ENCODE data around the gene HSD11B2. TPM values are rescaled to one million over a fixed set of nuclear protein-coding genes. Genes with fewer than 3 reads are reported as not detected.

HSD11B2 gene
- total RNA-seq, 2 experiments from 2014 or later: not detected

DNA sequence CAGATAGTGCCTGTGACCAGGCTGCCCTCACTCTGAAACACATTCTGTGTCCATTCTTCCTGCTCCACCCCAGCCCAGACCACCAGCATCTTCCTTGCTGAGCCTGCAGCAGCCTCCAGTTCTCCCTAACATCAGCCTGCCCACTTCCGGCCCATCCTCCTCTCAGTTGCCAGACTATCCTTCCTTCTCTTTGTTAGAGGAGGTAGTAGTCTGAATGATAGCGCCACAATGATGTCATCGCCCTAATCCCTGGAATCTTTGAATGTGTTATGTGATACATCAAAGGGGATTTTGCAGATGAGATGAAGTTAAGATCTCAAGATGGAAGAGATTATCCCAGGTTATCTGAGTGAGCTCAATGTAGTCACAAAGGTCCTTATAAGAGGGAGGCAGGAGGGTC is 11.4 kb upstream of the HSD11B2 start:
- ChIA-PET CTCF (ENCODE audit: unreplicated experiment) (interaction anchor here (0.6 kb wide), 1 partner anchor 9 kb away, joined by 3 read pairs; no protein-coding TSS in a partner anchor), POLR2A (no interaction called here)
- Histone ChIP-seq H3K27ac (ENCODE audit: low read depth, low read length, poor library complexity, severe bottlenecking) (no peak overlapping the region), H3K36me3 (ENCODE audit: insufficient read depth, low read length) (no peaks in the 10 kb centered on the region), H3K9me3 (ENCODE audit: low read length) (no peaks in the 10 kb centered on the region), H3K9me2 (ENCODE audit: insufficient read depth, low read length) (no peaks in the 10 kb centered on the region), H3K4me2 (ENCODE audit: low read length) (no peak overlapping the region), H3K4me3 (ENCODE audit: low read depth, low read length, poor library complexity, severe bottlenecking) (no peak overlapping the region), H4K20me1 (ENCODE audit: insufficient read depth, low read length) (no peaks in the 10 kb centered on the region), H3K79me2 (ENCODE audit: insufficient read depth, low read depth, low read length) (no peaks in the 10 kb centered on the region), H2AFZ (ENCODE audit: low read length) (no peak overlapping the region), H3K4me1 (ENCODE audit: insufficient read depth, low read length, poor library complexity, severe bottlenecking) (no peaks in the 10 kb centered on the region)
- no TSS peak for BruUV-seq (replicated peaks)
- TF ChIP-seq EZH2phosphoT487 (IDR thresholded peaks at IDR 0.05; ENCODE audit: borderline replicate concordance, low read depth, low read length): no peak
- TF ChIP-seq, protein P1, sequence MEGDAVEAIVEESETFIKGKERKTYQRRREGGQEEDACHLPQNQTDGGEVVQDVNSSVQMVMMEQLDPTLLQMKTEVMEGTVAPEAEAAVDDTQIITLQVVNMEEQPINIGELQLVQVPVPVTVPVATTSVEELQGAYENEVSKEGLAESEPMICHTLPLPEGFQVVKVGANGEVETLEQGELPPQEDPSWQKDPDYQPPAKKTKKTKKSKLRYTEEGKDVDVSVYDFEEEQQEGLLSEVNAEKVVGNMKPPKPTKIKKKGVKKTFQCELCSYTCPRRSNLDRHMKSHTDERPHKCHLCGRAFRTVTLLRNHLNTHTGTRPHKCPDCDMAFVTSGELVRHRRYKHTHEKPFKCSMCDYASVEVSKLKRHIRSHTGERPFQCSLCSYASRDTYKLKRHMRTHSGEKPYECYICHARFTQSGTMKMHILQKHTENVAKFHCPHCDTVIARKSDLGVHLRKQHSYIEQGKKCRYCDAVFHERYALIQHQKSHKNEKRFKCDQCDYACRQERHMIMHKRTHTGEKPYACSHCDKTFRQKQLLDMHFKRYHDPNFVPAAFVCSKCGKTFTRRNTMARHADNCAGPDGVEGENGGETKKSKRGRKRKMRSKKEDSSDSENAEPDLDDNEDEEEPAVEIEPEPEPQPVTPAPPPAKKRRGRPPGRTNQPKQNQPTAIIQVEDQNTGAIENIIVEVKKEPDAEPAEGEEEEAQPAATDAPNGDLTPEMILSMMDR (conservative IDR thresholded peaks at IDR 0.05; ENCODE audit: low read length): no peak
- intact Hi-C loops (cut with micrococcal nuclease; ENCODE audit: unreplicated experiment): no loop called here
- DNase-seq (ENCODE audit: low spot score): no peak

DNA sequence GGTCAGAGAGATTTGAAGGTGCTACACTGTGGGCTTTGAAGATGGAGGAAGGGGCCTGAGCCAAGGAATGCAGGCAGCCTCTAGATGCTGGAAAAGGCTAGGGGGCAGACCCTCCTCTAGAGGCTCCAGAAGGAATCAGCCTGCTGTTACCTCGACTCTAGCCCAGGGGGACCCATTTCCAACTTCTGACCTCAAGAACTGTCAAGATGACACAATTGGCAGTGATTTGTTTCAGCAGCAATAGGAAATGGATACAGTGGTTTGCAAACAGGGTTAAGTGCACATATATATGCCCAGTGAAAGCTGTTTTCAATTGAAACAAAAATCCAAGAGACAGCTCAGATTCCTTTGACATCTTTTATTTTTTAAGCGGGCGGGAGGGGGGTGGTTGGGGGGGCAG is 11.0 kb upstream of the HSD11B2 start:
- BruUV-seq (replicated peaks): no TSS peak
- H3K9me3 ChIP-seq (ENCODE audit: low read length): no peaks in the 10 kb centered on the region
- TF ChIP-seq, protein P1 (conservative IDR thresholded peaks at IDR 0.05; ENCODE audit: low read length): no peak
- TF ChIP-seq EZH2phosphoT487 (IDR thresholded peaks at IDR 0.05; ENCODE audit: borderline replicate concordance, low read depth, low read length): no peak
- intact Hi-C loops (cut with micrococcal nuclease; ENCODE audit: unreplicated experiment): no loop called here
- H3K36me3 ChIP-seq (ENCODE audit: insufficient read depth, low read length): no peaks in the 10 kb centered on the region
- H3K9me2 ChIP-seq (ENCODE audit: insufficient read depth, low read length): no peaks in the 10 kb centered on the region
- no peak overlapping the region for H3K27ac ChIP-seq (ENCODE audit: low read depth, low read length, poor library complexity, severe bottlenecking)
- H3K4me3 ChIP-seq (ENCODE audit: low read depth, low read length, poor library complexity, severe bottlenecking): no peak overlapping the region
- no peaks in the 10 kb centered on the region for H3K4me1 ChIP-seq (ENCODE audit: insufficient read depth, low read length, poor library complexity, severe bottlenecking)
- H3K79me2 ChIP-seq (ENCODE audit: insufficient read depth, low read depth, low read length): no peaks in the 10 kb centered on the region
- H2AFZ ChIP-seq (ENCODE audit: low read length): no peak overlapping the region
- H3K4me2 ChIP-seq (ENCODE audit: low read length): no peak overlapping the region
- no peak for DNase-seq (ENCODE audit: low spot score)
- ChIA-PET POLR2A (interaction anchor here (0.6 to 0.7 kb wide), 2 partner anchors 173 to 288 kb away, joined by 3 read pairs; no protein-coding TSS in a partner anchor), CTCF (ENCODE audit: unreplicated experiment) (interaction anchor here (0.6 kb wide), 1 partner anchor 8 kb away, joined by 3 read pairs; no protein-coding TSS in a partner anchor)
- H4K20me1 ChIP-seq (ENCODE audit: insufficient read depth, low read length): no peaks in the 10 kb centered on the region

DNA sequence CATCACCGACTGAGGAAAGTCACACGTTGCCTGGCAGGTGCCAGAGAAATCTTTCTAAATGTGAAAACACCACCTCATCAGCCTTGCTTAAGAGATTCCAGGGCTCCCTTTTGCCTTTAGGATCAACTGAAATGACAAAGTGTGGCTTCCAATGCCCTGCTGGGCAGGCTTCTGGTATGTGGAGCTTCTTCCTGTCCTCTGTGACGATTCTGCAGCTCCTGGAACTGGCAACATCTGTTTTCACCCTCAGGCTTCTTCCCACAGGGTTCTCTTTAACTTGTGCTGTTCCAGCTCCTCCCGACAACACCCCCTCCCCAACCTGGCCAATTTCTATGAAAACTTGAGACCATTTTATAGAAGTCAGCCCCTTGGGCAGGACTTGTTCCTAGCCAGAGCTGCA is 9.9 kb upstream of the HSD11B2 start:
- Histone ChIP-seq H3K27ac (ENCODE audit: low read depth, low read length, poor library complexity, severe bottlenecking) (no peak overlapping the region), H2AFZ (ENCODE audit: low read length) (no peak overlapping the region), H4K20me1 (ENCODE audit: insufficient read depth, low read length) (no peaks in the 10 kb centered on the region), H3K4me2 (ENCODE audit: low read length) (no peak overlapping the region), H3K9me2 (ENCODE audit: insufficient read depth, low read length) (no peaks in the 10 kb centered on the region), H3K4me3 (ENCODE audit: low read depth, low read length, poor library complexity, severe bottlenecking) (no peak overlapping the region), H3K36me3 (ENCODE audit: insufficient read depth, low read length) (no peaks in the 10 kb centered on the region), H3K79me2 (ENCODE audit: insufficient read depth, low read depth, low read length) (no peaks in the 10 kb centered on the region), H3K9me3 (ENCODE audit: low read length) (no peaks in the 10 kb centered on the region), H3K4me1 (ENCODE audit: insufficient read depth, low read length, poor library complexity, severe bottlenecking) (no peaks in the 10 kb centered on the region)
- BruUV-seq (replicated peaks): no TSS peak
- DNase-seq (ENCODE audit: low spot score): no peak
- no peak for TF ChIP-seq EZH2phosphoT487 (IDR thresholded peaks at IDR 0.05; ENCODE audit: borderline replicate concordance, low read depth, low read length)
- TF ChIP-seq, protein P1 (conservative IDR thresholded peaks at IDR 0.05; ENCODE audit: low read length): no peak
- CTCF ChIA-PET (ENCODE audit: unreplicated experiment): no interaction called here
- POLR2A ChIA-PET: interaction anchor here (0.6 kb wide), 2 partner anchors 63 to 258 kb away, joined by 4 to 6 read pairs; no protein-coding TSS in a partner anchor
- intact Hi-C loops (cut with micrococcal nuclease; ENCODE audit: unreplicated experiment): no loop called here

Measured in OCI-LY7 (cell line).